Stimulated activated naive CD4-positive, alpha-beta T cell treated with Interleukin-2 at 50 U/mL for 16 hours (primary cell): ENCODE measurements around the gene GRID1.

Experiments used
- DNase-seq: peaks from one replicate; lab custom pipeline; 2025; lab: John Stamatoyannopoulos, UW

GRID1 gene

DNA sequence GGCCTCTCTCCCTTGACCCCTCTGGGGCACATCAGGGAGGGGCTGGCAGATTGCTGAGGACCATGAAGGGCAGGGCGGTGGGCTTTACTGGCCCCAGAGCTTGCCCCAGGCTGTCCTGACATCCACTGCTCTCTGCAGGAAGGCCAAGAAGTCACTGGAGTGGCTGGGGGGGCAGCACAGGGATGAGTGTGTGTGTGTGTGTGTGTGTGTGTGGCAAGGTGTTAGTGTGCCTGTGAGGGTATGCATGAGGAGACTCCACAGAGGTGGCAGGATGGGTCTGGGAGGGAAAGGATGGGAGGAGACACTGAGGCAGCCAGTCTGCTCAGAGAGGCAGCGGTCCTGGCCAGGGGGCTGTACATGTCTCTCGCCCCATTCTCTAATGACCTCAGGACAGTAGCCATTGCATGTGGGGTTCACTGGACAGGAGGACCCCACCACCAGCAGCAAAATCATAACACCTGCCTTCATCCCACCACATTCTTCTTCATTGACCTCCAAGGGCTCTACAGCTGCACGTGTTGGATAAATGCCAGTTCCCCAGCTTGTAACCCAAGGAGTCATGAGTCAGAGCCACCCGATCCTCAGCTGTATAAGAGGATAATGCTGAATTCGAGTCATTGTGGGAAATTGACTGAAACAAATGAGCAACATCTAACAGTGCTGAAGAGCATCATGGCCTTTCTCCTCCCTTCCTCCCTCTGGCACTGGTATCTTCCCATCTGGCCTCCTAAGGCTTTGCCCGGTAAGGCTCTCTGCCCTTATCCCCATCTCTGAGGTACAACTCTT, 720.5 kb downstream of the GRID1 start:
- no peak for DNase-seq

DNA sequence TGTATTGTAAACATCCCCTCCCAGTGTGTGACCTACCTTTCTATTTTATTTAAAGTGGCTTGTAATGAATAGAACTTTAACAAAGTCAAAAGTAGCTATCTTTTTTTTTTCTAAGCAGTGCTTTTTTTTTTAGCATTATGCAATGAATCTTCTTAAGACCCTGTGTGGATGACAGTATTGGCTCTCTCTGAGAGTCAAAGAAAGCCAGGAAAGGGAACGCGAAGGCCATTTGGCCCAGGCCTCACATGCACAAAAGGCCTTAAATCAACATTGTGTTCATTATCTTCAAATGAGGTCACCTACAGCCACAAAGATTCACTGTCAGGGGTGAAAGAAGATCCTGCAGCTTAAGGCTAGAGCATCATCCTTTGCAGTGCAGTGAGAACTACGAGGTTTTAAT, 721.5 kb downstream of the GRID1 start:
- no peak for DNase-seq

DNA sequence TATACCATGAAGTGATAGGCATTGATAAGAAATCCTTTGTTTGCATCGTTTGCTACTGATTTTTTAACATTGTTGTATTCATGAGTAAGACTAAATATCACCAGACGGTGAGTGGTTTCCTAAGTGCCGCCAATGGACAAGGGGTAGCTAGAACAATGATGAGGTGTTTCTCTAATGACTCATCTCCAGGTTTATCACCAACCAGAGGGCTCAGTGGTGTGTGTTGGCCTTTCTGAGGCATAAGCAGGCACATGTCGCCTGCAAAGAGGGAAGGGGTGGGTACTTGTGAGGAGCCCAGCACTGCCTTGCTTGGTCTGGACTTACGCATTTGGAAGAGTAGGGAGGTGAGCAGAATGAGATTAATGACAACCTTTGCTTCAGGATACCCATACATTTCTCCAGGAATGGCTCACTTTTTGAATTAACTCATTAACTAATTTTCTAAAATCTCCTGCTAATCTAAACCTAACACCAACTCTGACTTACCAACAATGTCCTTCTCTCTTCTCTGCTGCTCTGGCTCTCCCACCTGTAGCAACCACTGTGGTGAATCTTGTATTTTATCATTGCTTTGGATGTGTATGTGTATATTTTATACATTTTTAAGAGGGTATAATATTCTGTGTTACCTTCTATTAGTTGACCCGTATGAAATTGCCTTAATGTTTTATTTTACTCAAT, 722.6 kb downstream of the GRID1 start:
- no peak for DNase-seq

DNA sequence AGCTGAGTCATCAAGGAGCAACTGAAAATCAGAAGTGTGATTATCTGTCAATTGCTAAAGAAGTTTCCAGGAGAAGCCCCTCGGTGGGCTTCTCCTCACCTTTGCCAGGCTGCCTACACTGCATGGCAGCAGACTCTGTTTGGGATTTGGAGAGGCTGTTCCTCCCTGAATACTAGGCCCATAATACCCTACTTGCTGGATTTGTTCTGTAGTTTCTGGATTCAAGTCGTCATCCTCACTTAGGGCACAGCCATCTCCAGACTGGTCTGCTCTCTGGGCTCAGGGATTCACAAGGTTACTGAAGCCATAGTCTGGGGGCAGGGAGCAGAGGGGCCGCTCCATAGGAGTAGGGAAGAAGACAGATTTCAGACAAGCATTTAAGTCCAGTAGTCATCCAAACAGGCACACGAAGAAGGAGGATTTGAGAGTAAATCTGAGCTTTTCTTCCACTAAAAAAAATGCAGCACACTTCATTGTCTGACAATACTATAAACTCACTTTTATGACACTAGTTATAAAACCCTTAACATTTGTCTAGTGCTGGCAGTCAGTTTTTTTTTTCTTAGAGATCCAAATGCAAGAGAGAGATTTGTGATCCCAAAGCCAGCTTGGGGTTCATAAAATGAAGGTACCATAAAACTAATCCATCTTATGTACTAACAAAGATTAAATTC, 723.3 kb downstream of the GRID1 start:
- DNase-seq: no peak

DNA sequence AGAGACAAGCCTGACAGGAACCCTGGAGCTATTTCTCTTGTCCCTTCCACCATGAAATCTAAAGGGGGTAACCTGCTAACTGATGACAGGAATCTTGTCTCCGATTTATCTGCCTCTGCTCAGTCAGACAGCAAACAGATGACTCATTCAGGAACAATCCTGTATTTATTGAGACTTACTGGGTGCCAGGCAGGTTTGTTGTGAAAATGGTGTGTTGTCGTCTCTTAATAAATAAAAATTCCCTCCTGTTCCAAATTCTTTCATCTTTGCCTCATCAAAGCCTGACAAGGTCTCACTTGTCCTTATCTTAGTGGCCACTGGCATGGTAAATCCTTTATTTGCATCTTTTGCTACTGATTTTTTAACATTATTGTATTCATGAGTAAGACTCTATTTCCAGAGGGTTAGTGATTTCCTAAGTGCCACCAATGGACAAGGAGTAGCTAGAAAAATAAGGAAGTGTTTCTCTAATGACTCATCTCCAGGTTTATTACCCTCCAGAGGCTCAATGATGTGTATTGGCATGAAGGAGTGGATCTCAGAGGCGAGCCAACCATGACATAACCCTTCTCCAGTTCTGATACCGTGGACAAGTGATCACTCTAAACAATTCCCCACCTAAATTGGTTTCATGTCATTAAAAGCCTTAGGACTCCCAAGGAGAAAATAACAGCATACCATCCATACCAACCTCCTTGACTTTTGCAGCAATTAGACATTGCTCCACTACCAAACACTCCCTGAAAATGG, 724.0 kb downstream of the GRID1 start:
- DNase-seq: no peak

DNA sequence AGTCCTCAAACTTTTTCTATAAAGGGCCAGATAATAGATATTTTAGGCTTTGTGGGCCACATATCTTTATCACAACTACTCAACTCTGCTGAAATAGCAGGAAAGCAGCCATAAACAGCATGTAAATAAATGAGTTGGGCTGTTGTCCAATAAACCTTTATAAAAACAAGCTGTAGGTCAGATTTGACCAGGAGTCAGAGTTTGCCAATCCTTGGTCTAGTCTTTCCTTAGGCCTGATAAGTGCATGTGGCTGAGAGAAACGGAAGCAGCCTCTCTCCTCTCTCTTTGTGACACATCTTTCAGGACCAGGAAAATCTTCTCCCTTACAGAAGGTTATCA, 724.5 kb downstream of the GRID1 start:
- no peak for DNase-seq

DNA sequence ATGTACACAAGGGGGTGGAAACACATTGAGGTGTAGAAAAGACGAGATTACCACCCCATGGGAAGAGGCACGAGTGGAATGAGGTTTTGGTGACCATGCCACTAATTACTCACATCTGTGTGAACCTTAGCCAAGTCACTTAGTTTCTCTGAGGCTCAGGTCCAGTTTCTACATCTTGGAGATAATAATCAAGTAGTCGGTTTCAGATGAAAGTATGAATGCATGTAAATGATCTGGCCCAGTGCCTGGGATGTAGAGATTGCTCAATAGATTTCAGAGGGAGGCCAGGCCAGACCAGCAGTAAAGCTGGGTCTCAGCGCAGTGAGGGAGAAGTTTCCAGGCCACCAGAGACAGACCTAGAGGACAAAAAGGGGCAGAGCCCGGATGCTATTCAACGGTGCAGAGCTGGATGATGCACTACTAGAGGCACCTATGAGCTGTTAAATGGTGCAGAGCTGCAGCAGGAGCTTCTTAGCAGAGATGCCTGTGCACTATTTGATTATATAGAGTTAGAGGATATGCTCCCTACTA, 725.1 kb downstream of the GRID1 start:
- DNase-seq: no peak

DNA sequence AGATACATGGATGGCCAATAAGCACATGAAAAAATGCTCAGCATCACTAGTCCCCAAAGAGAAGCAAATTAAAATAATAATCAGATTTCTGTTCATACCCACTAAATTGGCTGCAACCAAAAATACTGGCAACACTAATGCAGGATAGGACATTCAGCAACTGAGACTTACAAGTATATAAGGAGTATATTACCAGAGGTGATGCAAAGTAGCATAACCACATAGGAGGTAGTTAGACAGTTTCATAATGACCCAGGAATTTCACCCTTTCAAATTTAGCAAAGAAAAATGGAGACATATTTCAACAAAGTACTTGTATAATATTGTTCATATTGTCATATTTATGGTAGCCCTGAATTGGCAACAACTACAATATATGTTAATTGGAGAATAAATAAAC, 727.8 kb downstream of the GRID1 start:
- DNase-seq: no peak

DNA sequence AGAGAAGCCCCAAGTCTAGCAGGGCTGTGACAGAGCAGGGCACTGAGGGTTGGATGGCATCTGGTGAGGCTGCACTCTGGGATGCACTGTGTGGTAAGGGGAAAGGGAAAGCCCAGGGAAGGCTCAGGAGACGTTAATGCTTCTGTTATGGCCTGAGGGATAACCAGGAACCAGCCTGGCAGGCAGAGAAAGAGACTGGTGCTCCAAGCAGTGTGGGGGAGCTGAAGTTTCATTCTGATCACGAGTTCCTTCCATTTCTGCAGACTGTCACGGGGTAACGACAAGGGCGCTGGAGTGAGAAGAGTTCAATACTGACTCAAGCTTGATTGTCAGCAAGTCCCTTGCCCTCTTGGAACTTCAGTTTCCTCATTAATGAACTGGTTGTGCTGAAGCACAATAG, 730.9 kb downstream of the GRID1 start:
- no peak for DNase-seq

DNA sequence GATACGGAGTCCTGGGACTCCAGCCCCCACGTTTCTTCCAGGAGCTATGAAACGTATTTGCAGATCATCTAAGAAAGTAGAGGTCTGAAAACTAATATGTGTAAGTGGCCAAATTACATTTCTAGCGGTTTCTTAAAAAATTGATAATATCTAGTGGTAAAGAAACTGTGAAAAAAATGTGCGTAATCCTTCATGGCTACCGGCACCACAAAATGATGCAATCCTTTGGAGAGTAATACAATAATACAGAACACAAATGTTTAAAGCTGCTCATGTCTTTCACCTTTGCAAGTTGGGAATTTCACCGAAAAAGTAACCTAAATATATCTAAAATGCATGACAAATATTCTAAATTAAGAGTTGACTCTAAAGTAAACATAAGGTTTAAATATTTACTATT, 742.1 kb downstream of the GRID1 start:
- no peak for DNase-seq

DNA sequence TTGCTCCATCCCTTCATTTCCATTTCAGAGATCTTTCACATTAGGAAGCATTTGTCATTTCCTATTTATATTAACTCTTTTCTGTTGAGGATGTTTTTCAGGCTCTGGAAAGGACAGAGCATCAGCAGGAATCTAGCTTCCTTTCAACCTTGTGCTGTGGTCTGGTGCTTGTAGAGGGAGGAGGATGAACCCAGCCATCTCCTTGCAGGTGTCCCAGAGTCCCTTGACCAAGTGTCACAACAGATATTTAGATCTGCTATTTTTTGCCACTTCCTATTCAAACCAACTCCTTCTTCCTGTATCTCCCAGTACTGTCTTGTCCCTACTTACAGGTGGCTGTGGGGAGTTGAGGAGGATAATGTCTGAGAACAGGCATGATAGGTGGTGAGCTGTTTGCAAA, 742.8 kb downstream of the GRID1 start:
- DNase-seq: no peak

DNA sequence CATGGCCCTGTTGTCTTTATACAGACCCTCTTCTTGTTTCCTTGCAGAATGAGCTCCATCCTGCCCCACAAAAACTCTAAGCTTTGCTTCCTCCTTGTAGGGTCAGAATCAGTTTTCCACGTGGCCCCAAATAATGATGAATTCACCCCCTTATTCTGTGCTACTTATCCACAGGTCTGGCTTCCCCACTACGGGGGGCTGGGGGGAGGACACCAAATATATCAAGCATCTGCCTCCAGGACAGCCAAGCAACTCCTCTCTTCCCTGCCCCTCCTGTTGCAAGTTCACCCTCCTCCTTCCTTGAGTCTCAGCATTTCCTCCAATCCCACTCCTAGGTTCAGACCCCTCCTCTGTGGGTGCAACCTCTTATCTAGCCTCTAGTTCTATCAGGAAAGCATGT, 743.3 kb downstream of the GRID1 start:
- DNase-seq: no peak

DNA sequence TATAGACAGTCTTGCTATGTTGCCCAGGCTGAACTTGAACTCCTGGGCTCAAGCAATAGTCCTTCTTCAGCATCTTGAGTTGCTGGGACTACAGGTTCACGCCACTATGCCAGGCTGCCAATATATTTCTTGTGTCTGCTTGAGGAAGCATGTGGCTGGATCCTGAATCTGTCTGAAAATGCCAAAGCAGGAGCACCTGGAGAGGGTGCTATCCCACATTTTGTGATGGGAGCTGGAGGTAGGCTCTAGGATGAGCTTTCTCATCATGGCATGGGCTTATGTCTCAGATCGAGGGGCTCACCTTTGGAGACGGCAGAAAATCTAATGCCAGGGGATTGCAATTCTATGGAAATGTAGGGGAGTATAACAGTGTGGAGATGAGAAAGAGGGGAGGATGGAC, 744.2 kb downstream of the GRID1 start:
- DNase-seq: no peak

DNA sequence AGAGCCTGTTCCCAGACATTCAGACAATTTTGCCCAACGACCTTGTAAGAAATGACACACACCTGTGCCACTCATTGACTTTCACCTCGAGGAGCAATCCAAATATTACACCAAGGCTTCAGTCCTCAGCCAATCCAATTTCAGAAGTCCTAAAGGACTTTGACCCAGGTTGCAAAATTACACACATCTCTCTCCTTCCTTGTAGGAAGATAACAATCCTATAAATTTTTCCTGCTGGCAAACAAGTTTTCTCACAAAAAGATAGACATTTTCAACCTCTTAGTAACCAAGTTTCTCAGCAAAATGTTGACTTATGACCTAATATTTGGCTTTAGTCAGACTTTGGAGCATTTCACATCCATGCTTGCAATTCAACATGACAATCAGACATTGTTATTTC, 745.0 kb downstream of the GRID1 start:
- no peak for DNase-seq

DNA sequence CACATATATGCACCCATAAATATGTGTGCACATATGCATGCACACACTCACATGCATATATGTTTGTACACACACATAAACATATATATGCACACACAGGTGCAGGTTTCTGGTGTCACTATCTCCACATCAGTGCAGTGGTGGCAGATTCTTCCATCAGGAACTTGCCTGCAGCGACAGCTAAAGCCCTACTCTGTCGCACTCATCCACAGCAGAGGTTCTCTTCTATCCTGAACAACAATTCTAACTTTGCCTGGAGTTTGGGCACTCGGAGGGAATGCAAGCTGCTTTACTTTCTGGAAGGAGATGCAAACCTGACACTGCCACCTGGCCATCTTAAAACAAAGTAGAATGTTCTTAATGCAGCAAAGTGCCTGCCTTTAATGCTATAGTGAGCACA, 745.8 kb downstream of the GRID1 start:
- DNase-seq: no peak

DNA sequence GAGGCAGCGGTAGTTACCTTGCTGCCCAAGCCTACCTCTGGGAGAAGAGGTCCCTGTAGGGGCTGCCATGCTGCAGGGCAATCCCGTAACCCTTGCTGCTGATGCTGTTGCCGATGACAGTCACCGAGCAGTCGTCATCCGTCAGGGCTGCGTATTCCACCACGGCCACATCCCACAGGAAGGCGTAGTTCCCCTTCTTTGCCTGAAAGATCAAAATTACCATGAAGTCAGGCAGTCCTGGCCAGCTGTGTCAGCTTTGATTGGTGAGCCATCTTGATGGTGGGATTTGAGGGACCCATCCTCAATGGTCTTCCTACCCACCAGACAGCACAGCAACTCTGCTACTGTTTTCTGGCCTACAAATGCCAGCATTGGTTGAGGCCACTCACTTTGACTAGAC, 746.8 kb downstream of the GRID1 start:
- DNase-seq: no peak

DNA sequence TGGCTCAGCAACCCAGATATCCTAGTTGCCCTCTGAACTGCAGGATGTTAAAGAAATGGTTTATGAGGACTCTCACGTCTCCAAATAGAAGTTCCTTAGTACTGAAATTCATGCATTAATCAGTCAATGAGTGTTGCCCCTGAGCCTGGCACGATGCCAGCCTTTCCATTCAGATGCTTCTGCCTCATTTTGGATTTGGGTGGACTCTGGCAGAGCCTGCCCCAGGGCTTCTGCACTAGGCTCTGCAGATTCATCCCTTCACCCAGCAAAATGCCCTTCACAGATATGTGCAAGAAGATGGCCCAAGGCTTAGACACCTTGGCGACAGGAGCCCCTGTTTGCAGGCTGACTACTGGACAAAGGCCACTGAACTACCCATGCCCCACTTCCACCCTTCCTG, 747.8 kb downstream of the GRID1 start:
- DNase-seq: no peak

DNA sequence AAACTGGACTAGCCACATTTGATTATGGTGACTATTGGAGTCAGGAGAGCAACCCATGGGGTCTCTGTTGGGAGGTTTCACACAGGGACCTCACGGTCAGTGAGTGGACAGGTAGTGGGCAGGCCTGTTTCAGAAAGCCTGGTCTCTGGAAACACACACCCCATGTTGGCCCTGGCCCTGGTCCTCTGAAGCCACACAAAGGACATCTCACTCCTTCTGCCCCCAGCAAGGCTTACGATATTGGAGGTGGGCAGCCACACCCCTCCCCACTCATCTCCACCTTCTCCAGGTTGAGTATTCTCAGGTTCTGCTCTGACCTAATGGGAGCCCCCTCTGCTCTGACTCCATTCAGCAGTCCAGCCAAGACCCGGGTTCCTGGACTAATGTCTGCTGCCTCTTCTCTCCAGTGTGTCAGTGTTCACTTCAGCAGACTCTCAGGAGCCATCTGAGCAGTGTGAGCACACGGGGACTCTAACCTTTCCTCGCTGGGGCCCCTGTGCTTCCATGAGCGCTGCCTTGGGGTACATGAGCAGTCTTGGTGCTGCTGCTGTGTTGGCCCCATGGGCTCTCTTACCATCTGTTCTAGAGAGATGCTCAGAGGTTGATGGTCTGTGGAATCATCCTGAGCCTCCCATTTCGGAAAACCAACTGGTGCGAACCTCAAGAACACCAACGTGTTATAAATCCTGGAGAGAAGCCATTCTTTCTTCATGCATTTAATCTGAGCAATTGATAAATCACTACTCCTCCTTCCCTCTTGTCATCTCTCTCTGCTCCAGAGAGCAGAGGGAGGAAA, 748.6 kb downstream of the GRID1 start:
- no peak for DNase-seq

DNA sequence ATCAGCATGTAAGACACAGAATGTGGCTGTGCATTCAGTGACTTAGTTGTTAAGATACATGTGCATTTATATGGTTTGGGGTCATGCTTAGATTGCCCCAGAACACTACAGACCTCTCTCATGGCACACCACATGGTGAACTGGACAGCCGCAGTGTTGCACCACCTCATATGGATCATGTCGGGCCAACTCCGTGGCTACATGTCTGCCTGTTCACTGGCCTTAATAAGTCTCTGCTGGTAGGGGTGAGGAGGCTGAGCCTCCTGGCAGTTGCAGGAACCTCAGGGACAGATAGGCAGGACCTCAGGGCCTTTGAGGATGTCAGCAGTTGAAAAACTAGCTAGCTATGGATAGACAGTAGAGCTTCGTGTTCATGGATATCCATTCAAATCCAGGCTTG, 751.0 kb downstream of the GRID1 start:
- DNase-seq: no peak

DNA sequence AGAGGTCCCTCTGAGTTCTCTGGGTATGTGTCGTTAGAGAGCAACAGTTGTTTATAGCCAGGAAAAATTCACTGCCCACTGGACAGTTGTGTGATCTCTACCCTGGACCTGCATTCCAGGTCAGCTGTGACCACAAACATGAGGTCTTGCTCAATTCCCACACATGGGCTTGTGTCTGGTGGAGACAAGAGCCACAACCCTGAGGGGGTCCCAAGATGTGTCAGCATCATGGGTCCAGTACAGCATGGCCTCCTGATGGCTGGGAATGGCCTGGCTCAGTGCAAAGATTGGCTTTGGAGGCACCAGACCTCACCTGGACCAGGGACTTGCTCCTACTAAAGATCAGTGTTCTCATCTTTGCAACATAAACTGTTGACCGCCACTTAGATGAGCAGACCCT, 751.6 kb downstream of the GRID1 start:
- no peak for DNase-seq

DNA sequence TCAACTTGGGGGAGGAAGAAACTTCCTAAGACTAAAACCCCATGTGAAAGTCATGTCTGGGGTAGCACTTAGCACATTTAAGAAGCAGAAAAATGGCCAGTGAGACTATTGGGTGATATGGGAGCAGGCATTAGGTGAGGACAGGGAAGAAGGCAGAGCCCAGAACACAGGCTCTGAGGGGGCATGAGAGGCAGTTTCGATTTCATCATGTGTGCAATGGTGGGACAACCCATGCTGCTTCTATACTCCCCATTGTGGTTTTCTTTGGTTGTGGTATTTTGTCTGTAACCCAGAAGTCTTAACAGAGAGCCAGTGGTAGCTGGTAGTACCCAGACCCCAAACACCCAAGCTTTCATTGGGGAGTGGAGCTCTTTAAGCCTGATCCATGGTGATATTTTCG, 752.0 kb downstream of the GRID1 start:
- no peak for DNase-seq

DNA sequence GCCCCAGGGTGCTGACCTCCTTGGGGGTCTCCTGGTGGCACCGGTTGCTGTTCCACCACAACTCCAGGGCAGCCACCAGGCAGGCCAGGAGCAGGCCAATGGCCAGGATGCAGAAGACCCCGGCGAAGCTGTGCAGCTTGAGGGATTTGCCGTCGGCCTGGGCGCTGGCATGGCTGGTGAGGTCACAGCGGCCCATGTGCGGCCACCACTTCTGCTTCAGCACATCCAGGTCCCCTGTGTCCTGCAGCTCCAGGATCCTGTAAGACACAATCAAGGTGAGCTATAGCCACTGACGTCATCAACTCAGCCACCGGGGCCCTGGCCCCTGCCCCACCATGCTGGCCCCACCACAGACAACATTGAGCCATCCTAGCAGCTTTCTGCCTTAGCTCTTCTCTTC, 753.2 kb downstream of the GRID1 start:
- no peak for DNase-seq
